HEK293 (cell line): ENCODE data around the gene ANKRD11.

Source experiments
- CTCF ChIA-PET: fragments of 350-600 bp; formaldehyde crosslinking; extraction: SDS; loops from one replicate; lab custom pipeline; 2021; ENCODE audit warnings: antibody characterized with exemption; lab: Yijun Ruan, JAX
- POLR2A ChIA-PET: fragments of 300-600 bp; formaldehyde crosslinking; extraction: SDS; loops from one replicate; lab custom pipeline; 2020; ENCODE audit warnings: antibody characterized with exemption, inconsistent platforms; lab: Yijun Ruan, JAX
- H3K27ac ChIP-seq: fragments of 200-500 bp; sonication (Bioruptor generic); 2 replicates; pipeline ENCODE4 v1.5.1; 2014; ENCODE audit warnings: low read depth, low read length, control low read depth, inconsistent platforms; ENCODE audit errors: extremely low read depth
- H3K36me3 ChIP-seq, 2 experiments: fragments of 200-500 bp in 1 of 2; sonication (Bioruptor generic) in 1 of 2; 1 replicate in 1 of 2; 2 replicates in 1 of 2; pipeline ENCODE4 v1.5.1; 2014 to 2017; ENCODE audit warnings: inconsistent platforms in 2 of 2, low read length in 2 of 2; ENCODE audit not compliant: control insufficient read depth in 2 of 2, insufficient read depth in 1 of 2
- H3K4me1 ChIP-seq: fragments of 200-500 bp; sonication (Bioruptor generic); 2 replicates; pipeline ENCODE4 v1.5.1; 2014; ENCODE audit warnings: mild to moderate bottlenecking, low read length, inconsistent platforms; ENCODE audit not compliant: control insufficient read depth, insufficient read depth
- H3K4me3 ChIP-seq: 2 replicates; pipeline ENCODE4 v1.5.1; 2011; ENCODE audit warnings: low read depth, mild to moderate bottlenecking, control low read depth, low read length, moderate library complexity
- H3K9me3 ChIP-seq: fragments of 200-500 bp; sonication (Bioruptor generic); 2 replicates; pipeline ENCODE4 v1.5.1; 2014; ENCODE audit warnings: low read depth, low read length, inconsistent platforms; ENCODE audit not compliant: control insufficient read depth, insufficient read depth
- FEZF1 ChIP-seq: fragments of 450-650 bp; formaldehyde crosslinking; IDR thresholded peaks from 2 replicates; pipeline ENCODE4 v1.5.1; 2016; ENCODE audit warnings: missing biosample characterization, missing genetic modification characterization
- GLIS2 ChIP-seq: fragments of 450-650 bp; formaldehyde crosslinking; IDR thresholded peaks from 2 replicates; pipeline ENCODE4 v1.5.1; 2016; ENCODE audit warnings: missing biosample characterization, missing genetic modification characterization
- IKZF3 ChIP-seq: fragments of 450-650 bp; IDR thresholded peaks from 2 replicates; pipeline ENCODE4 v1.5.0; 2018; ENCODE audit warnings: missing biosample characterization, mild to moderate bottlenecking, missing genetic modification characterization, moderate library complexity
- KLF7 ChIP-seq: fragments of 450-650 bp; formaldehyde crosslinking; IDR thresholded peaks from 2 replicates; pipeline ENCODE4 v1.5.1; 2016; ENCODE audit warnings: missing biosample characterization, missing genetic modification characterization, borderline replicate concordance
- WT1 ChIP-seq: fragments of 450-650 bp; formaldehyde crosslinking; IDR thresholded peaks from 2 replicates; pipeline ENCODE4 v1.5.1; 2016; ENCODE audit warnings: missing biosample characterization, missing genetic modification characterization
- ZNF24 ChIP-seq: fragments of 450-650 bp; formaldehyde crosslinking; IDR thresholded peaks from 2 replicates; pipeline ENCODE4 v1.5.1; 2016; ENCODE audit warnings: missing biosample characterization, missing genetic modification characterization
- ZNF248 ChIP-seq: fragments of 450-650 bp; formaldehyde crosslinking; IDR thresholded peaks from 2 replicates; pipeline ENCODE4 v1.5.1; 2017; ENCODE audit warnings: missing biosample characterization, missing genetic modification characterization
- ZNF366 ChIP-seq: fragments of 450-650 bp; formaldehyde crosslinking; conservative IDR thresholded peaks from 2 replicates; pipeline ENCODE4 v1.5.1; 2016; ENCODE audit warnings: missing biosample characterization, missing genetic modification characterization
- ZNF518A ChIP-seq: fragments of 450-650 bp; formaldehyde crosslinking; conservative IDR thresholded peaks from 2 replicates; pipeline ENCODE4 v1.5.1; 2016; ENCODE audit warnings: low read depth, missing biosample characterization, missing genetic modification characterization
- ZNF600 ChIP-seq: fragments of 450-650 bp; formaldehyde crosslinking; IDR thresholded peaks from 2 replicates; pipeline ENCODE4 v1.5.1; 2016; ENCODE audit warnings: missing biosample characterization, missing genetic modification characterization
- ZNF830 ChIP-seq: fragments of 450-650 bp; IDR thresholded peaks from 2 replicates; pipeline ENCODE4 v1.5.0; 2018; ENCODE audit warnings: missing biosample characterization, missing genetic modification characterization, low read depth, mild to moderate bottlenecking, moderate library complexity
- TF ChIP-seq, protein P1 (sequence below): fragments of 450-650 bp; formaldehyde crosslinking; conservative IDR thresholded peaks from 2 replicates; pipeline ENCODE4 v1.5.1; 2016; ENCODE audit warnings: low read depth, missing biosample characterization, missing genetic modification characterization
- TF ChIP-seq, protein P2 (sequence below): fragments of 450-650 bp; formaldehyde crosslinking; IDR thresholded peaks from 2 replicates; pipeline ENCODE4 v1.5.1; 2016; ENCODE audit warnings: missing biosample characterization, missing genetic modification characterization
- TF ChIP-seq, protein P3 (sequence below): fragments of 450-650 bp; formaldehyde crosslinking; IDR thresholded peaks from 2 replicates; pipeline ENCODE4 v1.5.1; 2016; ENCODE audit warnings: missing biosample characterization, missing genetic modification characterization

ANKRD11 gene

DNA sequence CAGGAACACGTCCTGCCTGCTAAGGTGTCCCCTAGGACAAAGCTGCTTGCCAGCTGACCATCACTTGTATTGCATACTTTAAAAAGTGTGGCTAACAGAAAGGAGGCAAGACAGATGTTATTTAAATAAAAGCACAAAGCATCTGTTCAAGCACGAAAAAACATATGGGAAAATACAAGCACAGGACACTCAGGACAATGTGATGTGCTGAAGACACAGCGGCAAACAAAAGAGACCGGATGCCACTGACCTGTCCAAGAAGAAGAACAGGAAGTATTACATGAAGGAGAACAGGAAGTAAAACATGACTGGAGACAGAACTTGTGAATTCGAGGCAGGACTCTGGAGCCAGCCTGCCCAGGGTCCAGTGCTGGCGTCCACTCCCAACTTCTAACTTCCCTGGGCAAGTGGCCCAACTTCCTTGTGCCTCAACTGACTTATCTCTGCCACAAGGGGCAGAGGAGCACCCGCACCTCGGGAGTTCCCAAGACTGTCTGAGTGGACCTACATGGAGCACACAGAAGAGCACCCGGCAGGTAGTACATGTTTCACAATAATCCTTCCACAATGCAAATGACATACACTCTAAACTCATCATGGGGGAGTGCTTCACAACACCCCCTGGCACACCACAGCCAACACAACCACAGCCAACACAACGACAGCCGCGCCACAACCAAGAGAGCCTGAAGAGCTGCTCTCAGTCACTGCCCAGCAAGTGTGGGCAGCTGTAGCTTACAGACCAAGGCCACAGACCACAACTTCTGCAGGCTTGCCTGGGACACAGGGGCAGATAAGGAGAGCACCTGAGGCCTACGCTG lies 36.6 kb downstream of the ANKRD11 start:
- Histone ChIP-seq H3K4me3 (no peak overlapping the region), H3K36me3 (no peaks in the 10 kb centered on the region), H3K27ac (no peak overlapping the region), H3K9me3 (no peaks in the 10 kb centered on the region), H3K4me1 (peaks cover 4% of the 10 kb centered on the region)
- CTCF ChIA-PET, result interaction anchor here (0.7 kb wide), 1 partner anchor 151 kb away, joined by 3 read pairs; no protein-coding TSS in a partner anchor
- POLR2A ChIA-PET, result no interaction called here
- TF ChIP-seq IKZF3 (tag by site-specific recombination) (no peak), ZNF600 (peak; percentile 52; the same call in 1 of the 2 replicates), WT1 (no peak), ZNF24 (tag by site-specific recombination) (no peak), ZNF366 (tag by site-specific recombination) (no peak), KLF7 (tag by site-specific recombination) (no peak), GLIS2 (tag by site-specific recombination) (0 out of 2 replicates have a peak, but pooled peaks have one; percentile 31), FEZF1 (tag by site-specific recombination) (no peak), ZNF830 (tag by site-specific recombination) (no peak), ZNF518A (tag by site-specific recombination) (no peak), ZNF248 (tag by site-specific recombination) (no peak)
- TF ChIP-seq, protein P1, sequence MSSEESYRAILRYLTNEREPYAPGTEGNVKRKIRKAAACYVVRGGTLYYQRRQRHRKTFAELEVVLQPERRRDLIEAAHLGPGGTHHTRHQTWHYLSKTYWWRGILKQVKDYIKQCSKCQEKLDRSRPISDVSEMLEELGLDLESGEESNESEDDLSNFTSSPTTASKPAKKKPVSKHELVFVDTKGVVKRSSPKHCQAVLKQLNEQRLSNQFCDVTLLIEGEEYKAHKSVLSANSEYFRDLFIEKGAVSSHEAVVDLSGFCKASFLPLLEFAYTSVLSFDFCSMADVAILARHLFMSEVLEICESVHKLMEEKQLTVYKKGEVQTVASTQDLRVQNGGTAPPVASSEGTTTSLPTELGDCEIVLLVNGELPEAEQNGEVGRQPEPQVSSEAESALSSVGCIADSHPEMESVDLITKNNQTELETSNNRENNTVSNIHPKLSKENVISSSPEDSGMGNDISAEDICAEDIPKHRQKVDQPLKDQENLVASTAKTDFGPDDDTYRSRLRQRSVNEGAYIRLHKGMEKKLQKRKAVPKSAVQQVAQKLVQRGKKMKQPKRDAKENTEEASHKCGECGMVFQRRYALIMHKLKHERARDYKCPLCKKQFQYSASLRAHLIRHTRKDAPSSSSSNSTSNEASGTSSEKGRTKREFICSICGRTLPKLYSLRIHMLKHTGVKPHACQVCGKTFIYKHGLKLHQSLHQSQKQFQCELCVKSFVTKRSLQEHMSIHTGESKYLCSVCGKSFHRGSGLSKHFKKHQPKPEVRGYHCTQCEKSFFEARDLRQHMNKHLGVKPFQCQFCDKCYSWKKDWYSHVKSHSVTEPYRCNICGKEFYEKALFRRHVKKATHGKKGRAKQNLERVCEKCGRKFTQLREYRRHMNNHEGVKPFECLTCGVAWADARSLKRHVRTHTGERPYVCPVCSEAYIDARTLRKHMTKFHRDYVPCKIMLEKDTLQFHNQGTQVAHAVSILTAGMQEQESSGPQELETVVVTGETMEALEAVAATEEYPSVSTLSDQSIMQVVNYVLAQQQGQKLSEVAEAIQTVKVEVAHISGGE, result 0 out of 2 replicates have a peak, but pooled peaks have one; percentile 15
- TF ChIP-seq, protein P2, sequence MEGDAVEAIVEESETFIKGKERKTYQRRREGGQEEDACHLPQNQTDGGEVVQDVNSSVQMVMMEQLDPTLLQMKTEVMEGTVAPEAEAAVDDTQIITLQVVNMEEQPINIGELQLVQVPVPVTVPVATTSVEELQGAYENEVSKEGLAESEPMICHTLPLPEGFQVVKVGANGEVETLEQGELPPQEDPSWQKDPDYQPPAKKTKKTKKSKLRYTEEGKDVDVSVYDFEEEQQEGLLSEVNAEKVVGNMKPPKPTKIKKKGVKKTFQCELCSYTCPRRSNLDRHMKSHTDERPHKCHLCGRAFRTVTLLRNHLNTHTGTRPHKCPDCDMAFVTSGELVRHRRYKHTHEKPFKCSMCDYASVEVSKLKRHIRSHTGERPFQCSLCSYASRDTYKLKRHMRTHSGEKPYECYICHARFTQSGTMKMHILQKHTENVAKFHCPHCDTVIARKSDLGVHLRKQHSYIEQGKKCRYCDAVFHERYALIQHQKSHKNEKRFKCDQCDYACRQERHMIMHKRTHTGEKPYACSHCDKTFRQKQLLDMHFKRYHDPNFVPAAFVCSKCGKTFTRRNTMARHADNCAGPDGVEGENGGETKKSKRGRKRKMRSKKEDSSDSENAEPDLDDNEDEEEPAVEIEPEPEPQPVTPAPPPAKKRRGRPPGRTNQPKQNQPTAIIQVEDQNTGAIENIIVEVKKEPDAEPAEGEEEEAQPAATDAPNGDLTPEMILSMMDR (tag by site-specific recombination), result peak; percentile 53; the same call in 1 of the 2 replicates
- TF ChIP-seq, protein P3, sequence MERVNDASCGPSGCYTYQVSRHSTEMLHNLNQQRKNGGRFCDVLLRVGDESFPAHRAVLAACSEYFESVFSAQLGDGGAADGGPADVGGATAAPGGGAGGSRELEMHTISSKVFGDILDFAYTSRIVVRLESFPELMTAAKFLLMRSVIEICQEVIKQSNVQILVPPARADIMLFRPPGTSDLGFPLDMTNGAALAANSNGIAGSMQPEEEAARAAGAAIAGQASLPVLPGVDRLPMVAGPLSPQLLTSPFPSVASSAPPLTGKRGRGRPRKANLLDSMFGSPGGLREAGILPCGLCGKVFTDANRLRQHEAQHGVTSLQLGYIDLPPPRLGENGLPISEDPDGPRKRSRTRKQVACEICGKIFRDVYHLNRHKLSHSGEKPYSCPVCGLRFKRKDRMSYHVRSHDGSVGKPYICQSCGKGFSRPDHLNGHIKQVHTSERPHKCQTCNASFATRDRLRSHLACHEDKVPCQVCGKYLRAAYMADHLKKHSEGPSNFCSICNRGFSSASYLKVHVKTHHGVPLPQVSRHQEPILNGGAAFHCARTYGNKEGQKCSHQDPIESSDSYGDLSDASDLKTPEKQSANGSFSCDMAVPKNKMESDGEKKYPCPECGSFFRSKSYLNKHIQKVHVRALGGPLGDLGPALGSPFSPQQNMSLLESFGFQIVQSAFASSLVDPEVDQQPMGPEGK (tag by site-specific recombination), result 0 out of 2 replicates have a peak, but pooled peaks have one; percentile 21
- TF ChIP-seq, all 188 proteins: peak for 5
